Psoas muscle (tissue), 8 donors: ENCODE results near the gene HNRNPUL2. TPM values are rescaled to one million over a fixed set of nuclear protein-coding genes. Genes with fewer than 3 reads are reported as not detected.

Source experiments
- ATAC-seq, 4 donors: fragments of 200-7000 bp; cut with Tn5 transposase; one replicate each; pipeline ENCODE4 v1.9.1; 2020; ENCODE audit warnings: moderate library complexity in 3 of 4, mild to moderate bottlenecking in 2 of 4
- DNase-seq, 2 donors: peaks; one replicate each; pipeline ENCODE4 v3.0.0-alpha.2; 2020
- H3K27ac ChIP-seq: fragments of 200-600 bp; one replicate; pipeline ENCODE4 v1.8.0; 2022
- H3K27me3 ChIP-seq, 3 donors: fragments of 200-600 bp in 1 of 3; one replicate each; pipeline versions ENCODE4 v1.6.1 to v1.8.0; 2013 to 2022; ENCODE audit warnings: low read length in 2 of 3, mild to moderate bottlenecking in 2 of 3, moderate library complexity in 1 of 3; ENCODE audit not compliant: insufficient read depth in 3 of 3
- H3K36me3 ChIP-seq, 2 donors: fragments of 200-600 bp in 1 of 2; one replicate each; pipeline versions ENCODE4 v1.6.1 to v1.8.0; 2013 to 2022; ENCODE audit warnings: low read depth in 1 of 2, mild to moderate bottlenecking in 1 of 2, moderate library complexity in 1 of 2; ENCODE audit not compliant: insufficient read depth in 1 of 2
- H3K4me1 ChIP-seq: fragments of 200-600 bp; one replicate; pipeline ENCODE4 v1.8.0; 2022
- H3K4me3 ChIP-seq: fragments of 200-600 bp; one replicate; pipeline ENCODE4 v1.8.0; 2022; ENCODE audit warnings: mild to moderate bottlenecking
- H3K9me3 ChIP-seq: fragments of 200-600 bp; one replicate; pipeline ENCODE4 v1.8.0; 2022
- WGBS, 3 donors: extraction: QIAGEN DNeasy Blood & Tissue Kit; methylation state at CpG; one replicate each; pipeline versions ENCODE4 v1.1.6 to v1.1.7; 2013; 5-methylcytosine and 5-hydroxymethylcytosine counted together
- intact Hi-C, 2 donors: fragments of 100-400 bp; cut with DNase I; formaldehyde crosslinking; loops; one replicate each; pipeline versions ENCODE4 v1.11.0 to v1.14.2; 2022
- polyA plus RNA-seq, 3 donors: library from polyadenylated mRNA; stranded (reverse); fragments of 200-250 nt; gene quantifications; one replicate each; pipeline ENCODE4 v1.2.3, GENCODE V29; 2013
- total RNA-seq, 4 donors: library from RNA; stranded (reverse); fragmentation: NEBNext Ultra II Directional in 2 of 4; extraction: Animal tissue kit (Norgen Biotek cat#: 25700) in 2 of 4; gene quantifications; one replicate each; pipeline versions ENCODE4 v1.2.1 to v1.2.4, GENCODE V29; 2021 to 2023
- TF ChIP-seq, protein P1 (sequence below): fragments of 200-600 bp; IDR thresholded peaks from one replicate; pipeline ENCODE4 v1.8.0; 2022; ENCODE audit warnings: antibody characterized with exemption
- donor health status: healthy with polysubstance abuse.
- donor health status: DM: no; HTN: no; CAD: no; lungs with moderate emphysema.
- donor health status: Bipolar disorder and iron deficiency.
- donor health status: healthy.
- donor health status: DM: yes; HTN: yes; CAD: no.
- donor health status: DM: no; HTN: no; CAD: no.
- donor health status: DM: no; HTN: no; CAD: no.
- donor health status: DM: yes; HTN: yes; CAD: no.

Gene HNRNPUL2
- total and polyA plus RNA-seq, 7 donors, result 23.8 to 39.7 (median 30.8) TPM

DNA sequence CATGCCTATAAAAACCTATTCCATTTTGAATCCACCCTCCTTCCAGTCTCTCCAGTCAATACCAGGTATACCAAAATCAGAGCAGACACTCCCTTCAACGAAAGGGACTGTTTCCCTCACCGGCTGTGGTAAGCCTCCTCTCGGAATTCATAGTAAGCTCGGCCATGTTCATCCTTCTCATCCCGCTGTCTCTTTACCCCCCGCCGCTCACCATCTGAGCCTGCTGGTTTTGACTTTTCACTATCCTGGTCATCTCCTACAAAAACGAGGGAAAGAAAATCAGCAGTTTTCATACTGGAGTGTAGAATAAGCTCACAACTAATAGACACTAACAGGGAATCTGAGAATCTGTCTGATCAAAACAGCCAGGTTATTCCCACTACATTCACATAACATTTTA, 3.1 kb downstream of the HNRNPUL2 start:
- Histone ChIP-seq H3K36me3 (peaks cover 12 to 56% of the 10 kb centered on the region in 2 donors), H3K9me3 (no peaks in the 10 kb centered on the region), H3K4me3 (peak overlapping the region; percentile 76), H3K27ac (no peak overlapping the region), H3K27me3 (no peaks in the 10 kb centered on the region), H3K4me1 (peaks cover 23% of the 10 kb centered on the region)
- ATAC-seq, result no peak
- intact Hi-C loops, result no loop called here
- TF ChIP-seq, protein P1, sequence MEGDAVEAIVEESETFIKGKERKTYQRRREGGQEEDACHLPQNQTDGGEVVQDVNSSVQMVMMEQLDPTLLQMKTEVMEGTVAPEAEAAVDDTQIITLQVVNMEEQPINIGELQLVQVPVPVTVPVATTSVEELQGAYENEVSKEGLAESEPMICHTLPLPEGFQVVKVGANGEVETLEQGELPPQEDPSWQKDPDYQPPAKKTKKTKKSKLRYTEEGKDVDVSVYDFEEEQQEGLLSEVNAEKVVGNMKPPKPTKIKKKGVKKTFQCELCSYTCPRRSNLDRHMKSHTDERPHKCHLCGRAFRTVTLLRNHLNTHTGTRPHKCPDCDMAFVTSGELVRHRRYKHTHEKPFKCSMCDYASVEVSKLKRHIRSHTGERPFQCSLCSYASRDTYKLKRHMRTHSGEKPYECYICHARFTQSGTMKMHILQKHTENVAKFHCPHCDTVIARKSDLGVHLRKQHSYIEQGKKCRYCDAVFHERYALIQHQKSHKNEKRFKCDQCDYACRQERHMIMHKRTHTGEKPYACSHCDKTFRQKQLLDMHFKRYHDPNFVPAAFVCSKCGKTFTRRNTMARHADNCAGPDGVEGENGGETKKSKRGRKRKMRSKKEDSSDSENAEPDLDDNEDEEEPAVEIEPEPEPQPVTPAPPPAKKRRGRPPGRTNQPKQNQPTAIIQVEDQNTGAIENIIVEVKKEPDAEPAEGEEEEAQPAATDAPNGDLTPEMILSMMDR, result no peak
- no peak for DNase-seq
- WGBS, 3 donors, result 37 to 50% (median 40%) methylated on average over 8 of the region's 8 CpGs

DNA sequence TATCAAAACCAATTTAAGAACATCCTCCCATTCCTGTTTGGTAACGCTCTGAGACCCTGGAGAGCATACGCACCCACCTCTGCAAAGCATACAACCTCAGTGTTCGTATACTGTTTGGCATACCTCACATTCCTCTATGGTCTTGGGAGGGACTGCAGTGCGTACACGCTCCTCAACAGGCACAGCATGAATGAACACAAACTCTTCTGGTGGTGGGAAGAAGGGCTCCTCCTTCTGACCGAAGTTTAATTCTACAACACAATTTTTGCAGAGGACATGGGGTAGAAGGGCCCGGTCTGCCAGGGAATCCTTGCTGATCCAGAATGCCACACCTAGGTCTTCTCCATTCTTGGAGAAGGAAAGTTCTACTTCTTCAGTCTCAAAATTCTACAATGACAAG, 5.3 kb downstream of the HNRNPUL2 start:
- ATAC-seq, result no peak
- 73 to 78% (median 76%) methylated on average over 7 of the region's 7 CpGs for WGBS, 3 donors
- intact Hi-C loops, result no loop called here
- H3K36me3 ChIP-seq, result peaks cover 12 to 78% of the 10 kb centered on the region in 2 donors
- no peak overlapping the region for H3K27ac ChIP-seq
- DNase-seq, result no peak
- no peaks in the 10 kb centered on the region for H3K9me3 ChIP-seq
- no peak overlapping the region for H3K4me3 ChIP-seq
- no peaks in the 10 kb centered on the region for H3K27me3 ChIP-seq
- H3K4me1 ChIP-seq, result peaks cover 28% of the 10 kb centered on the region
- TF ChIP-seq, protein P1, result no peak

DNA sequence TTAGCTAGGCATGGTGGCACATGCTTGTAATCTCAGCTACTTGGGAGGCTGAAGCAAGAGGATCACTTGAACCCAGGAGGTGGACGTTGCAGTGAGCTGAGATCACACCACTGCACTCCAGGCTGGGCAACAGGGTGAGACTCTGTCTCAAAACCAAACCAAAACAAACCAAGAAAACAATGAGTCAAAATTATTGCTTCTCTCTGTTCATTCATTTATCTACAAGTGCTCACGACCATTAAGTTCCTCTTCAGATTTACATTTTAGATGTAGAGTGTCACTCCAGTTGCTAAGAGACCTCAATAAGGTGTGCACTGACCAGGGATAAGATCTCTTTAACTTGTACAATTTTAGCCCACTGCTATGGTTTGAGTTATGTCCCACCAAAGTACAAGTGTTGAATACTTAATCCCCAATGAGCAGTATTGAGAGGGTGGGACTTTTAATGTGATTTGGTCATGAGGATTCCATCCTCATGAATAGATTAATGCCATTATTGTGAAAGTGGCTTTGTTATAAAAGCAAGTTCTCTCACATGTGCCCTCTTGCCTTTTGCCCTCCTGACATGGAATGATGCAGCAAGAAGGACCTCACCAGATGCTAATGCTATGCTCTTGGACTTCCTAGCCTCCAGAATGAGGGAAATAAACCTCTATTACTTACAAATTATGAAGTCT, 7.8 kb downstream of the HNRNPUL2 start:
- Histone ChIP-seq H3K4me3 (no peak overlapping the region), H3K9me3 (no peaks in the 10 kb centered on the region), H3K36me3 (peaks cover 24 to 99% of the 10 kb centered on the region in 2 donors), H3K27ac (no peak overlapping the region), H3K27me3 (no peaks in the 10 kb centered on the region), H3K4me1 (peaks cover 14% of the 10 kb centered on the region)
- TF ChIP-seq, protein P1, result no peak
- intact Hi-C loops, result no loop called here
- ATAC-seq (no peak), DNase-seq (no peak)
- 80 to 89% (median 80%) methylated on average over 2 of the region's 2 CpGs for whole genome bisulfite sequencing, 3 donors

DNA sequence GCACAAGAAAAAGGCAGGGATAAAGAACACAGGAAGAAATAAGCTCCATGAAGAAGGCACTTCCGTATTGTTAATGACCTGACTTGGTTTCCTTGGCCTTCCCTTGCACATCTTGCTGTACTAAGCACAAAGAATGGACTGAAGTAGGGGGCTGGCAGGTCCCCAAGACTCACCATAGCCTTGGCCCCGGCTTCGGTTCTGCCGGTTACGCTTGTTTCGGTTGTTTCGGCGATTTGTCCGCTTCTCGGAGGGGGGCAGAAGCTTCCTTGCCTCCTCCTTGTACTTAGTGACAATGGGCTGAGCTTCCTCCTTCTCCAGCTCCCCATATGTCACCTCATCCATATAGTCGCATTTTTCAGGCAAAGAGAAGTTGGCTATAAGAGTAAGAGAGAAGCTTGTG, 10.4 kb downstream of the HNRNPUL2 start:
- no peak for DNase-seq
- H3K4me1 ChIP-seq, result peaks cover 16% of the 10 kb centered on the region
- H3K4me3 ChIP-seq, result no peak overlapping the region
- no peaks in the 10 kb centered on the region for H3K9me3 ChIP-seq
- H3K36me3 ChIP-seq, result peaks cover 21 to 99% of the 10 kb centered on the region in 2 donors
- TF ChIP-seq, protein P1, result no peak
- 51 to 69% (median 60%) methylated on average over 11 of the region's 11 CpGs for WGBS, 3 donors
- H3K27me3 ChIP-seq, result no peaks in the 10 kb centered on the region
- peak overlapping the region; percentile 47 for H3K27ac ChIP-seq
- intact Hi-C loops, result no loop called here
- no peak for ATAC-seq

DNA sequence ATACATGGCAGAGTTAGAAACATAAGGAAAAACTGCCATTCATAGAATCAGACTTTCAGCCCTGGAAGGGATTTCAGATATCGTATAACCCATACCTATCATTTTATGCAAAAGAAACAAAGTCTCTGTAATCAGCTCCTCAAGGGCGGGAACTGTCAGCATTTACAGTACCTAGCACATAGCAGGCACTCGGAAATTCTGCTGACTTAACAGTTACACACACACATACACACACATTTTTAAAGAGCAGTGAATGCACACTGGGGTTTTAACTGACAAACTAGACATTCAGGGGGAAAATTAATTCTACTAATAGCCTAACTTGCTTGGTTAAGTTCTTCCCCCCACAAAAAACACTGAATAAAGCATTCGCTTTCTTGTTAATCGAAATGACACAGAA, 11.1 kb downstream of the HNRNPUL2 start:
- H3K9me3 ChIP-seq, result no peaks in the 10 kb centered on the region
- no peak overlapping the region for H3K4me3 ChIP-seq
- DNase-seq, result no peak
- H3K36me3 ChIP-seq, result peaks cover 19 to 99% of the 10 kb centered on the region in 2 donors
- peaks cover 16% of the 10 kb centered on the region for H3K4me1 ChIP-seq
- intact Hi-C loops, result no loop called here
- no peak overlapping the region for H3K27ac ChIP-seq
- H3K27me3 ChIP-seq, result no peaks in the 10 kb centered on the region
- 82 to 91% (median 83%) methylated on average over 5 of the region's 5 CpGs for WGBS, 3 donors
- TF ChIP-seq, protein P1, result no peak
- no peak for ATAC-seq
